Measurements from ENCODE around the gene CTNNA3. TPM values are rescaled to one million over a fixed set of nuclear protein-coding genes. Genes with fewer than 3 reads are reported as not detected.
"Not testable (repeated sequence)": the region's sequence is repeated elsewhere in the genome, so short reads cannot be mapped to it uniquely, and the experiment has no call there.

CTNNA3 gene
- total RNA-seq, 1 experiment from 2014 or later: 0.20 TPM

- intact Hi-C loops (cut with micrococcal nuclease; ENCODE audit: unreplicated experiment): loop anchor here (5.0 kb wide), 2 partner anchors 42 to 67 kb away; no protein-coding TSS in a partner anchor
- no peaks in the 10 kb centered on the region for H3K27me3 ChIP-seq (replicated peaks; ENCODE audit: control insufficient read depth, insufficient read depth, low read length)
- H3K4me3 Mint-ChIP-seq (ENCODE audit: unreplicated experiment): no peak overlapping the region
- no peak overlapping the region for H3K4me3 ChIP-seq (ENCODE audit: low read depth, low read length)
- 0 out of 2 replicates have a peak, but pooled peaks cover 2% of the 10 kb centered on the region for H3K9me3 ChIP-seq
- H3K36me3 Mint-ChIP-seq (ENCODE audit: insufficient read depth, unreplicated experiment): no peaks in the 10 kb centered on the region
- no peak overlapping the region for H3K27ac Mint-ChIP-seq (ENCODE audit: unreplicated experiment)
- H3K4me1 Mint-ChIP-seq (ENCODE audit: low read depth, unreplicated experiment): peaks cover 15% of the 10 kb centered on the region
- peaks cover 6% of the 10 kb centered on the region for H3K9me3 Mint-ChIP-seq (ENCODE audit: unreplicated experiment)
- no peaks in the 10 kb centered on the region for H3K36me3 ChIP-seq (ENCODE audit: control insufficient read depth, insufficient read depth, low read length)
- CTCF ChIA-PET: no interaction called here
- POLR2A ChIA-PET: no interaction called here
- no peak for TF ChIP-seq CTCF (IDR thresholded peaks at IDR 0.05; ENCODE audit: insufficient read depth in 1 of 2, low read depth in 1 of 2, low read length in 1 of 2, severe bottlenecking in 1 of 2, unreplicated experiment in 1 of 2)
- H3K27me3 Mint-ChIP-seq (ENCODE audit: insufficient read depth, unreplicated experiment): no peaks in the 10 kb centered on the region
- DNase-seq: no peak
- no TSS peak for BruUV-seq (replicated peaks)
- H3K4me1 ChIP-seq: peaks cover 14% of the 10 kb centered on the region; the same call in 1 of the 2 replicates
Observed at GRCh38 chr10:67239864-67240497, 456.0 kb downstream of the CTNNA3 start.

GRCh38 chr10:67230680-67231500, 465.1 kb downstream of the CTNNA3 start:
- H3K27me3 ChIP-seq (replicated peaks; ENCODE audit: control insufficient read depth, insufficient read depth, low read length); intact Hi-C loops (cut with micrococcal nuclease; ENCODE audit: unreplicated experiment); H3K4me3 ChIP-seq (ENCODE audit: low read depth, low read length); CTCF ChIA-PET; H3K9me3 ChIP-seq; H3K27ac Mint-ChIP-seq (ENCODE audit: unreplicated experiment); H3K27me3 Mint-ChIP-seq (ENCODE audit: insufficient read depth, unreplicated experiment); H3K4me1 ChIP-seq; H3K36me3 ChIP-seq (ENCODE audit: control insufficient read depth, insufficient read depth, low read length); POLR2A ChIA-PET; H3K4me1 Mint-ChIP-seq (ENCODE audit: low read depth, unreplicated experiment); BruUV-seq (replicated peaks); H3K4me3 Mint-ChIP-seq (ENCODE audit: unreplicated experiment); DNase-seq; H3K36me3 Mint-ChIP-seq (ENCODE audit: insufficient read depth, unreplicated experiment): not testable (repeated sequence)
- peaks cover 56% of the 10 kb centered on the region for H3K9me3 Mint-ChIP-seq (ENCODE audit: unreplicated experiment)

GRCh38 chr10:67225226-67225625, 470.8 kb downstream of the CTNNA3 start:
- no peaks in the 10 kb centered on the region for H3K4me1 ChIP-seq
- peaks cover 5% of the 10 kb centered on the region for H3K4me1 Mint-ChIP-seq (ENCODE audit: low read depth, unreplicated experiment)
- CTCF ChIA-PET: interaction anchor here (0.9 kb wide), 1 partner anchor 59 kb away, joined by 3 read pairs; no protein-coding TSS in a partner anchor
- H3K9me3 ChIP-seq: peaks cover 4% of the 10 kb centered on the region; the same call in 1 of the 2 replicates
- H3K27me3 Mint-ChIP-seq (ENCODE audit: insufficient read depth, unreplicated experiment): no peaks in the 10 kb centered on the region
- H3K9me3 Mint-ChIP-seq (ENCODE audit: unreplicated experiment): peaks cover 48% of the 10 kb centered on the region
- no peak for DNase-seq
- BruUV-seq (replicated peaks): no TSS peak
- H3K27me3 ChIP-seq (replicated peaks; ENCODE audit: control insufficient read depth, insufficient read depth, low read length): no peaks in the 10 kb centered on the region
- H3K4me3 Mint-ChIP-seq (ENCODE audit: unreplicated experiment): no peak overlapping the region
- H3K27ac Mint-ChIP-seq (ENCODE audit: unreplicated experiment): no peak overlapping the region
- POLR2A ChIA-PET: no interaction called here
- no peak for TF ChIP-seq CTCF (IDR thresholded peaks at IDR 0.05; ENCODE audit: insufficient read depth in 1 of 2, low read depth in 1 of 2, low read length in 1 of 2, severe bottlenecking in 1 of 2, unreplicated experiment in 1 of 2)
- H3K4me3 ChIP-seq (ENCODE audit: low read depth, low read length): no peak overlapping the region
- peaks cover under 1% of the 10 kb centered on the region for H3K36me3 Mint-ChIP-seq (ENCODE audit: insufficient read depth, unreplicated experiment)
- intact Hi-C loops (cut with micrococcal nuclease; ENCODE audit: unreplicated experiment): no loop called here
- H3K36me3 ChIP-seq (ENCODE audit: control insufficient read depth, insufficient read depth, low read length): no peaks in the 10 kb centered on the region

Measured in Caco-2 (cell line).